GM21528 (cell line): ENCODE data around the gene AKAP10.
"Not testable (repeated sequence)": the region's sequence is repeated elsewhere in the genome, so short reads cannot be mapped to it uniquely, and the experiment has no call there.

Experiments used
- ATAC-seq: cut with Tn5 transposase; IDR thresholded peaks from one replicate; pipeline ENCODE4 v1.9.1; 2021; ENCODE audit warnings: mild to moderate bottlenecking, moderate library complexity; ENCODE audit not compliant: unreplicated experiment, low FRiP score

AKAP10 gene

DNA sequence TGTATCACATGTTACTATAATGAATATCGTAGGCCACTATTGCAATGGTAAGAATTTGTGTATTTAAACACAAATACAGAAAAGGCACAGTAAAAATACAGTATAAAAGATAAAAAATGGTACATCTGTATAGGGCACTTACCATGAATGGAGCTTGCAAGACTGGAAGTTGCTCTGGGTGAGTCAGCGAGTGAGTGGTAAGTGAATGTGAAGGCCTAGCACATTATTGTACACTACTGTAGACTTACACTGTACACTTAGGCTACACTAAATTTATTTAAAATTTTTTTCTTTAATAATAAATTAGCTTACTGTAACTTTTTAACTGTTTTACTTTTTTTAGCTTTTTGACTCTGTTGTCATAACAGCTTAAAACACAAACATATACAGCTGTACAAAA, 42.5 kb downstream of the AKAP10 start:
- ATAC-seq = no peak

DNA sequence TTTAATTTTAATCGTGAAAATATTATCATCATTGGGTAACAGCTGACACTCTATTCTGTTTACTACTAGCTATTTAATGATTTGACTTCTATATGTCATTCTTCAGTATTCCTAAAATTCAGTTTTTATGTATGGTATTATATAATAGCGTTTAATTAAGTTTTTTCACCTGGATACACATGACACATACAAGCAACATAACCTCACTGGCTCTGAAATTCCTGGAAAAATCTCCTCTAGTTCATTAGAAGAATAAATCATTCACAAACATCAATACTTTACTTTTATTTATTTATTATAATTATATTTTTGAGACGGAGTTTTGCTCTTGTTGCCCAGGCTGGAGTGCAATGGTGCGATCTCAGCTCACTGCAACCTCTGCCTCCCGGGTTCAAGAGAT, 44.0 kb downstream of the AKAP10 start:
- no peak for ATAC-seq

DNA sequence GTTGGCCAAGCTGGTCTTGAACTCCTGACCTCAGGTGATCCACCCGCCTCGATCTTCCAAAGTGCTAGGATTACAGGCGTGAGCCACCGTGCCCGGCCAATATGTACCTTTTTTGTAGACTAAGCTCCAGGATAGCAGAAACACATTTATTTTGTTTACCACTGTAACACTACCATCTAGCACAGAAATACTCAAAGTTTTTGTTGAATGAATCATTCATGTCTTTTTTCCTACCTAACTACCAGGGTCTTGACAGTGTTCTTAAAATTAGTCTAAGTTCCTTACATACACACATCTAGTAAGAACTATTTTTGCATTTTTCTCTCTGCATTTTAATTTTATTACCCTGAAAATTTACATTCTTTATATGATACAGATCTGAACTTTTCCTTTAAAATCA, 44.4 kb downstream of the AKAP10 start:
- ATAC-seq = no peak

DNA sequence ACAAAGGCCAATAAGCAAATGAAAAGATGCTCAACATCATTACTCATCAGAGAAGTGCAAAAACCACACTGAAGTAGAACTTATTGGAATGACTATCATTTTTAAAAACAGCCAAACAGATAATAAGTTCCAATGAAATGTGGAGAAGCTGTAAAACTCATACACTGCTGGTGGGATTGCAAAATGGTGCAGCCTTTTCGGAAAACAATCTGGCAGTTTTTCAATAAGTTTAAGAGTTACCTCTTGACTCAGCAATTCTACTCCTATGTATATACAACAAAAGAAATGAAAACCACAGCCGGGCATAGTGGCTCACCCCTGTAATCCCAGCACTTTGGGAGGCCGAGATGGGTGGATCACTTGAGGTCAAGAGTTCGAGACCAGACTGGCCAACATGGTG, 49.3 kb downstream of the AKAP10 start:
- ATAC-seq = no peak

DNA sequence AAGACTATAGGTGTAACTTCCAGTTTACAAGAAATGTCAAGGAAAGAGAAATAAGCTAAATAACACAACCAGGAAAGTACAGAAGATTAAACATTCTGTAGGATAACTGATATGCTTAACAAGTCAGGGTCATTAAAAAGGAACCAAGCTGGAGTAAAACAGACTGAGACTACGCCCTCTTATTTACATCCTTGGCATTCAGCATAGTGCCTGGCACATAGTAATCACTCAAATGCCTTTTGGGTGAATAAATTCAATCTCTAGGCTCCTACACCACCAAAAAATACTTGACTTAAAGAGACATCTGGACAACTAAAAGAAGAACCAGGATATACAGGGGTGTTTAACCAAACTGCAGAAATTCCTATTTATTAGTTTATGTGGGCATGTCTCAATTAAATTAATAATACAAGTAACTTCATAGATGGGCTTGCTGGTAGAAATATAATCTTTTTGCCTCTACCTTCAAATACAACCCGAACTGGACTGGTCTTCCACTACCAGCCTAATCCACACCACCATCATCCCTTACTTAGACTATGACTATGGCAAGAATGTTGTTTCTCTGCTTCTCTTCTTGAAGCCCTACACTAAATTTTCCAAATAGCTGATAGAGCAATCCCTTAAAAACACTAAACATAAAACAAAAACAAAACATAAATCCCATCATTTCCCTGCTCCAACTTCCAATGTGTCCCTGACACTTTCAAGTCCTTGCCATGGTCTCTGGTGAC, 62.2 kb downstream of the AKAP10 start:
- ATAC-seq = no peak

DNA sequence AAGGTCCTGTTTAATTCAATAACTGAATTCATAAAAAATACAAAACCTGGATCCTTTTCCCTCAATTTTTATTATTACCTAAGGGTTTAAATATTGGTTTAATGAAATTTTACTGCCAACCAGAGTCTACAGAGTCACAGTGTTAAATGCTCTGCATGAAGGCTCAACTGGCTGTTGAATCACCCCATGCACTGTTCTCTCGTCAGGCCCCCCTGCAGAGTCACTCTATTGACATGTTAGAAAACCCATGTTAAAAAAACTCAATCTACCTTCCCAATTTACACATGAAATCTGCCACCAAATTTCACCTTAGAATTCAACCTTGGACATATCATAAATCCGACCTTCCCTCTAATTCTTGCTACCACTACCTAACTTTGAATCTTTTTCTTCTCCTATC, 66.6 kb downstream of the AKAP10 start:
- no peak for ATAC-seq

DNA sequence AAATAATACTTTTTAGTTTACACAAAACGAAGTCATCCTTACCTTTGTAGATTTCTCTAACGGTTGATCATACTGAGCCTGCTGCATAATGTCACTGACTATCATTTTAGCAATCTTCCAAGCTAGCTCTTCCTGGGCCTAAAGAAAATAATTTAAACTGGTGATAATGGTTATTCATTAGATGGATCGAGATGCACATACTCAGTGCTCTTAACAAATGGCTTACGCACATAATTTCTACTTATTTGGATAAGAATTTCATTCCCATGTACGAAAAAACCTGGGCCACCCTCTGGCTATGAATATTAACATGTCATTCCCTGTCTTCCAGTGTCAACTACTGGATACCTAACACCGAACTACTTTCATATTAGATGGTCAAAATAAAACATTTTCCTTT, 68.5 kb downstream of the AKAP10 start:
- no peak for ATAC-seq

DNA sequence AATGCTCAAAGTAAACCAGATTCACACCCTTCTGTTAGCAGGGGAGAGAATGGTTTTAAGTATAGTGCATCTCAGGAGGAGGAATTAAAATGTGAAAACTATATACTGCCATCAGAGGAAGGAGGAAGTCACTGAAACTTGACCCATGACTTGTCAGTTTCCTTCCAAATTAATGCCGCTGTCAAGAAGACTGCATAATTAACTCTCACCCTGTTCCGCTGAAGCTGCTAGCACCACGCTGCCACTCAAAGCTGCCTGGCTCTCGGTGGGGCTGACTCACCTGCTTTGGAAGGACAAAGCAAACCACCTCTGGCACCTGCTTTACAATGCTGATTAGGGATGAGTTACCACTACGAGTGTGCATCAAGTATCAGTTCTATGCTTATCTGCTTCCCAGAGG, 72.1 kb downstream of the AKAP10 start:
- no peak for ATAC-seq

DNA sequence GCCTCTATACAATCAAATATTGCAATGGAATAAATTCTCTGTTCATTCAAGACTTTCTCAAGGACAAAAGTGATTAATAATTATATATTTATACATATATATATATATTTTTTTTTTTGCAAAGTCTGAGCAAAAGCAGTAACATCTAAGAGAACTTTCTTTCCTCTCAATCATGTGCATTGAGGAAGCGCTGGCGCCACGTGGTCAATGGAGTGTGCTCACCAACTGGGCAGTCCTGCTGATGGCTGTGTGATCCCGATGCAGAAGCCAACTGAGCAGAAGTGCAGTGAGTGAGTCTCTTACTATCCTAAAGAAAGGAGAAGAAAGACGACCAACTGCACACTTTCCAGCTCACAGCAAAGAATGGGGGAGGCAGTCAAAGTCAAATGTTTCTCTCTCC, 72.7 kb downstream of the AKAP10 start:
- ATAC-seq = no peak

DNA sequence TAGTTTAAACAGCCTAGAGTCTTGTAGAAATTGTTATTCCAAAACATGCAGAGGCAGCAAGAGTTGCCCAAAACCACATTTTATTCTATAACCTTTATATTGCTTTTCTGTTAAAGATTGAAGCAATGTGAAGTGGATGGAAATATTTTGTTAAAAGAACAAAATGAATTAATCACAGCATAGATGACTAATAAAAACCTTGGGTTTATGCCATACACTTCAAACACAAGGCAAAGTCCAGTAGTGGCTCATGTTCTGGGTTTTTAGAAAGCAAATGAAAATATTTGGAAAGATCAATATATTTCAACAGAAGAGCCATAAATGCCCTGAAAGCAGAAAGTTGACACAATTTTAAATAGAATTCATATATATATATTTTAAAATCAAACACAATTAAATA, 73.2 kb downstream of the AKAP10 start:
- no peak for ATAC-seq

DNA sequence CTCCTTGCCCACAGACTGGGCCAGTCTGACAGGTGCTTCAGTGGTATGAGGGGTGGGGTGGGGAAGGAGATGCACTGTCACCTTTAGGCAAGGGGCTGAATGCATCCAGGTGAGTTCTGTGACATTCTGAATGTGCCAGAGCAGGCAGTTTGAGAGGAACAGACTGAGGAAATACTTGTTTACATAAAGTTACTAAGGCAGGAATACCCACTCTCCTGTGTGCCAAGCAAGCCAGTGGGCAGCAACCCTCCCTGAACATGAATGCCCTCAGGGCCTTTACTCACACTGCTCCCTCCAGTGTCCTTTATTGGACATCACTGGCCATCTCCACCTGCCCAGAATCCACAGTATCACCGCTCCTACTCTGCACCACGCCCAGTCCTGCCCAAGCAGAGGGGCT, 76.8 kb downstream of the AKAP10 start:
- ATAC-seq = no peak

DNA sequence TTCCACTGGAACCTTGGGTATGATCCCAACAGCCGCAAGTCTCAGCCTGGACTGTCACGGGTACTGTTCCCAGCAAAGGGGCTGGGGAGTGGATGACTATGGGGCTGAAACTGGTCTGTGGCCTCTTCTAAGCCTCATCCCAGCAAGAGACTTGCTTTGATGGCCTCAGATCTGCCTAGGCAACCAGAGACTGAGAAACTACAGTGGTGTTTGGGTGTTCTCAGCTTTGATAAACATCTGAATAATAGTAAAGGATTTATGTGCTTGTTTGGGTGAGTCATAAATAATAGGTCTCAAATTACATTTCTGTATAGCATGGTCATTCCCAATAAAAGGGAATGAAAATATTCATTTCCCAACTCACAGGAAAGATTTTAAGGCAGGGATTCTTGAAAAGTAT, 79.7 kb downstream of the AKAP10 start:
- no peak for ATAC-seq

DNA sequence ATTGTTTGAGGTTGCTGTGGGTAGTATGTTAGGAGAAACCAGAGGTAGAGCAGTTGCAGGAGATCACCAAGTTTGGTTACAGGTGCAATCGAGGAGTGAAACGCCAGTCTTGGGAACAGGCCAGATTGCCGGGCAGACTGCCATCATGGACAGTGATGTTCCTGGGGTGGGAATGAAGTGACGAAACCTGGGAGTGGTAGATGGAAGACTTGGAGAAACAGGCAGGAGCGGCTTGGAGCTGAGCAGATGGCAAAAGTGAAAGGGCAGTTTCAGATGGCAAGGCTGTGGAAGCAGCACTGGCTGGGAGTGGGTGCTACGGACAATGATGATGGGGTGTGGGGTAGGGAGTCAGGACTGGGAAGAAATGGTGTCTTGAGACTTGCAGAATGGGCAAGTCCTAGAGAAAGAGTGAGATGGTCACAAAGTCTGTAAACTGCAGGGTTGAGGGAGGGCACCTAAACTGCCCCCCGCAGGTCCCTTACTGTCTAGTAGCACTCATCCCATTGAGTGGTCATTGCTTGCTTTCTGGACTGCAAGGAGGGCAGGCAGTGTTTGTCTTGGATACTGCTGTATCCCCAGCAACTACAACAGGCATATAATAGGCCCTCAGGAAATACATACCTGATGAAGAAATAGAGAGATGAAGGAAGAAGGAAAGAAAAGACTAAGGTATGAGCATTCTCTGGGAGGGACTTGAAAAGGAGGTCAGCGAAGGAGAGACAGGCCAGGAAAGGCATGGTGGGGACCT, 80.4 kb downstream of the AKAP10 start:
- no peak for ATAC-seq

DNA sequence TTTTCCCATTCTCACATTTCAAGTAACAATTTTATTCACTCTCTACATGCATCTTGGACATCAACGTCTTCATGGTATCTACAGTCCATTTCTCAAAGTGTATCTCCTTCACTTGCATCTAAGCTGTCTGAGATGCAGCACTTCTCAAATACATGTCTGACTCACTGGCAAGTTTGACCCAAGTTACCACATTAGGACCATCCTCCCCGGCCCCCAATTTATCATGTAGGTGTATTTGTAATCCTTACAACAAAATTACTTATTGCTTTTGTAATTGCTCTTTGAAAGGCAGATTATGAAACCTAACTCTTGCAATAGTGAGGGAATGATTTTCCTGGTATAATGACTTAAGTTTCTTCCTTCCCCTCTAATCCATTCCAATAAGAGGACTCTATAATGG, 80.9 kb downstream of the AKAP10 start:
- ATAC-seq = no peak

DNA sequence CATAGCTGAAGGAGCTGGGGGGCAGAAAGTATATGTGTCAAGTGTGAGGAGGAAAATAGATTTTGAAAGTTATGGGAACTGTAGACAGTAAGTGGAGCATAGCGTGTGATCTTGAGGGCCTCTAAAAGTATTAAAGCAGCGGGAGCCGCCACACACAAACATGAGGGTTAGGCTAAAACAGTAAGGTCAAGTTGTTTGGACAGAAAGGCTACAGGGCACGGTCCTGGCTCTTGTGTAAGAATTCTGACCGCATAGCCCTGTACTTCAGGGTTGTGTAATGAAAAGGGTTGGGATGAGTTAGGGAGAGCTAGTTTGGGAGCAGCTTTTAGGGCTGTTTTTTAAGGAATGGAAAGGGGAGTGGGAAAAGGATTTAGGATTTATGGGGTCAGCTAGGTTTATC, 87.1 kb downstream of the AKAP10 start:
- not testable (repeated sequence) for ATAC-seq

DNA sequence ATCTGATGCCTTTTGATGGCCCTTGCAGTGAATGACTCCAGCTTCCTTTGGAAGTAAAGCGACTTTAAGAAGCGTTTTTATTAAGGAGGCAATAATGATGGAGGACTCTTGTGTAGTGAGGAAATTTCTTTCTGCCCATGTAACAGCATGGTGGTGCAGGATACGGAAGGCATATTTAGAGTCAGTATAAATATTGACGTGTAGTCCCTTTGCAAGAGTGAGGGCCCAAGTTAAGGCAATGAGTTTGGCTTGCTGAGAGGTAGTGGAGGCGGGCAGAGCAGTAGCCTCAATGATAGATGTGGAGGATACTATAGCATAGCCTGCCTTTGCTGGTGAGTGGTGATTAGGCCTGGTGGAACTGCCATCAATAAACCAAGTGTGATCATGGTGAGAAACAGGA, 87.6 kb downstream of the AKAP10 start:
- not testable (repeated sequence) for ATAC-seq

DNA sequence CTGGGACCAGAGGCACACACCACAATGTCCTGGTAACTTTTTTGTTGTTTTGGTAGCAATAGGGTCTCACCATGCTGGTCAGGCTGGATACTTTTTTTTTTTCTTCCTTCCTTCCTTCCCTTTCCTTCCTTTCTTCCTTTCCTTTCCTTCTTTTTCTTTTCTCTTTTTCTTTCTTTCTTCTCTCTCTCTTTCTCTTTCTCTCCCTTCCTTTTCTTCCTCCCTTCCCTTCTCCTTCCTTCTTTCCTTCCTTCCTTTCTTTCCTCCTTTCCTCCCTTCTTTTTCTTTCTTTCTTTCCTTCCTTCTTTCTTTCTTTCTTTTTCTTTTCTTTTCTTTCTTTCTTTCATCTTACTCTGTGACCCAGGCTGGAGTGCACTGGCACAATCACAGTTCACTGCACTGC, 91.5 kb downstream of the AKAP10 start:
- no peak for ATAC-seq

DNA sequence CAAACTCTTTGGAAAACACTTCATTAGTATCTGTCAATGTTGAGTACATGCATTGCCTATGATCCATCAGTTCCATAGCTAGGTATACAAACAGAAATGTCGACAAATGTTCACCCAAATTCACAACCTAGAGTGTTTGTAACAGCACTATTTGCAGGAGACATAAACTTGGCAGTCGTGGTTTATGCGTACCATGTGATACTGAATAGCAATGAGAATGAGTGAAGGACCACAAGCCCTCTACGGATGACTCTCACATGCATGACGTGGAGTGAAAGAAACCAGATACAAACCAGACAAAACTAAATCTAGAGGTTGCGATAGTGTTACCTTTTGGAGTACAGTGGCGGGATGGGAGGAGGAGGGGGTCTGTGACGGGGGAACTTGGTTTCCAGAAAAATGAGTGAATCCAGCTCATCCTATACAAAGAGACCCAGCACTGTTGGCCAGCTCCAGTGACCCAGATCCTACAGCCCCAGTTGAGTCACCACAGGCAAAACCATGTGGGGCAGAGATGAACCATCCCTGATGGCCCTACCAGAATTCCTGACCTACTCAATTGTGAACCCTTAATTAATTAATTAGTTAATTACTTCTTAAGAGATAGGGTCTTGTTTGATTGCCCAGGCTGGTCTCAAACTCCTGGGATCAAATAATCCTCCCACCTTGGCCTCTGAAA, 94.0 kb downstream of the AKAP10 start:
- ATAC-seq = no peak

DNA sequence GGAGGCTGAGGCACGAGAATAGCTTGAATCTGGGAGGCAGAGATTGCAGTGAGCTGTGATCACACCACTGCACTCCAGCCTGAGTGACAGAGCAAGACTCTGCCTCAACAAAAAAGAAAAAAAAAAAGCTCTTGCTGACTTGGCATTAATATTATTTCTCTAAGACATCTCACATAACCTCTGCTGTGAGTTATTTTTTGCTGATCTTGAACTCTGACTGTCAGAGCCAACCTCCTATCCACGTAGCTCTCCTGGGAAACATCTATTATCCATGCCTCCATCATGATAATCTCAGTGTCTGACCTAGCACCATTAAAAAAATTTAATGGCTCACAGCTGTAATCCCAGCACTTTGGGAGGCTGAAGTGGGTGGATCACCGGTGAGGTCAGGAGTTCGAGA, 97.2 kb downstream of the AKAP10 start:
- ATAC-seq = no peak

DNA sequence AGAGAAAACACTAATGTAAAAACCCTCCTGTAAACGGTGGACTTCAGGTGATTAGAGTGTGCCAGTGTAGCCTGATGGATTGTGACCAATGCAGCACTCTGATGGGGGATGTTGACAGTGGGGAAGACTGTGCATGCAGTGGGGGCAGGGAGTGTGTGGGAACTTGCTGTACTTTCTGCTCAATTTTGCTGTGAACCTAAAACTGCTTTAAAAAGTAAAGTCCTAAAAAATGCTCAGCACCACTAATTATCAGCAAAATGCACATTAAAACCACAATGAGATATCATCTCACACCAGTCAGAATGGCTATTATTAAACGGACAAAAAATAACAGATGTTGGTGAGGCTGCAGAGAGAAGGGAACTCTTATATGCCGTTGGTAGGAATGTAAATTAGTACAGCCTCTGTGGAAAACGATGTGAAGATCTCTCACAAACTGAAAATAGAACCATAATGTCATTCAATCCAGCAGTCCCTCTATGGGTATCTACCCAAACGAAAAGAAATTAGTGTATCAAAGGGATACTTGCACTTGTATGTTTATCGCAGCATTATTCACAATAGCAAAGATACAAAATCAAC, 100.2 kb downstream of the AKAP10 start:
- no peak for ATAC-seq

DNA sequence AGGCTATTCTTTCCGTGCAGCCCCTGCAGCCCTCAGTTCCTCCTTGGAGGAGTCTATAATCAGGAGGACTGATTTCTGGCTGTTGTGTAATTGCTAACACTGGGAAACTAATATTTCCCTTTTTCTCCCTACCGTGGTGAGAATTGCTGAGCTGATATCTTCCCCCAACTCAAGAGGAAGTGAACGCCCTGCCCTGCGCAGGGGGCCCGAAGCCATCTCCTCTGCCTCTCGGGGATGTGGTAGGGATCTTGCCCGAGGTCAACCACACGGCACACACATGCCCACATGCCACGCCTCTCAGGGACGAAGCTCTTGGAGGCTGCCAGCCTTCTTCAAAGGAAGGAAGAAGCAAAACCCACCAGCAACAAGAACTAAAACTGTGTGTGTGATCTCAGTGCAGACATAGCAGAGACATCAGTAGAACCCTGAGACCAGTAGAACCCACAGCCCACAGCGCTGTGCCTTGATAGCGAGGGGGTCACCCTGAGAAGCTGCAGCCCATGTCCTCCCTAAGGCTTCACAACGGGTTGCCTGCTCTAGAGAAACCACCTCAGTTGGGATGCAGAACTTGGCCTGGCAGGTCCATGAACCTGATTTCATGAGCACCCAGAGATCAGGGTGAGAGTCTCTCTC, 101.0 kb downstream of the AKAP10 start:
- ATAC-seq = no peak
